OCI-LY3 (cell line): ENCODE data around the gene CGA.

Experiments
- EZH2phosphoT487 ChIP-seq: fragments of 200-600 bp; shearing (Covaris generic); IDR thresholded peaks from 2 replicates; pipeline ENCODE4 v1.6.1; 2018; ENCODE audit warnings: antibody characterized with exemption, mixed run types, low read depth
- TF ChIP-seq, protein P1 (sequence below): fragments of 200-600, 300-600 bp; sonication (generic); IDR thresholded peaks from 2 replicates; pipeline ENCODE4 v1.5.1; 2014; ENCODE audit warnings: antibody characterized with exemption, low read length, low read depth

DNA sequence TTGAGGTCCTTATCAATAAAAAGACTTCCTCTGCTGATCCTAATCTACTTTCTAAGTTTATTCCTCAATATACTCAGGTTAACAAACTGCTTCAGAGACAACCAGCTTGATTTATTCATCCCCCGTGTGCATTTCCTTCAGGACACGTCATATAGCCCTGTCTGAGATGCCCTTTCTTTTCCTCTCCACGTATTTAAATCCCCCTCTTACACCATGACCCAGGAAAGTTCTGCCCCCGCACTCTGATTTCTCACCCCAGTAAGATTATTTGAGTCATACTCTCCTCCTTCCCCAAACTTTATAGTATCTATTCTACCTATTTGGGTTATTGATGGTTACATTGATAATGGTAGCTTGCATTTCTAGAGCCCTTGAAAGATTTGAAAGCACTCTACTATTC lies 9.8 kb upstream of the CGA start:
- TF ChIP-seq, protein P1, sequence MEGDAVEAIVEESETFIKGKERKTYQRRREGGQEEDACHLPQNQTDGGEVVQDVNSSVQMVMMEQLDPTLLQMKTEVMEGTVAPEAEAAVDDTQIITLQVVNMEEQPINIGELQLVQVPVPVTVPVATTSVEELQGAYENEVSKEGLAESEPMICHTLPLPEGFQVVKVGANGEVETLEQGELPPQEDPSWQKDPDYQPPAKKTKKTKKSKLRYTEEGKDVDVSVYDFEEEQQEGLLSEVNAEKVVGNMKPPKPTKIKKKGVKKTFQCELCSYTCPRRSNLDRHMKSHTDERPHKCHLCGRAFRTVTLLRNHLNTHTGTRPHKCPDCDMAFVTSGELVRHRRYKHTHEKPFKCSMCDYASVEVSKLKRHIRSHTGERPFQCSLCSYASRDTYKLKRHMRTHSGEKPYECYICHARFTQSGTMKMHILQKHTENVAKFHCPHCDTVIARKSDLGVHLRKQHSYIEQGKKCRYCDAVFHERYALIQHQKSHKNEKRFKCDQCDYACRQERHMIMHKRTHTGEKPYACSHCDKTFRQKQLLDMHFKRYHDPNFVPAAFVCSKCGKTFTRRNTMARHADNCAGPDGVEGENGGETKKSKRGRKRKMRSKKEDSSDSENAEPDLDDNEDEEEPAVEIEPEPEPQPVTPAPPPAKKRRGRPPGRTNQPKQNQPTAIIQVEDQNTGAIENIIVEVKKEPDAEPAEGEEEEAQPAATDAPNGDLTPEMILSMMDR: no peak
- TF ChIP-seq EZH2phosphoT487: no peak
